OCI-LY3 (cell line): Measurements from ENCODE around the gene PATE4.

Source experiments
- EZH2phosphoT487 ChIP-seq: fragments of 200-600 bp; shearing (Covaris generic); IDR thresholded peaks from 2 replicates; pipeline ENCODE4 v1.6.1; 2018; ENCODE audit warnings: antibody characterized with exemption, mixed run types, low read depth
- TF ChIP-seq, protein P1 (sequence below): fragments of 200-600, 300-600 bp; sonication (generic); IDR thresholded peaks from 2 replicates; pipeline ENCODE4 v1.5.1; 2014; ENCODE audit warnings: antibody characterized with exemption, low read length, low read depth

- TF ChIP-seq, protein P1, sequence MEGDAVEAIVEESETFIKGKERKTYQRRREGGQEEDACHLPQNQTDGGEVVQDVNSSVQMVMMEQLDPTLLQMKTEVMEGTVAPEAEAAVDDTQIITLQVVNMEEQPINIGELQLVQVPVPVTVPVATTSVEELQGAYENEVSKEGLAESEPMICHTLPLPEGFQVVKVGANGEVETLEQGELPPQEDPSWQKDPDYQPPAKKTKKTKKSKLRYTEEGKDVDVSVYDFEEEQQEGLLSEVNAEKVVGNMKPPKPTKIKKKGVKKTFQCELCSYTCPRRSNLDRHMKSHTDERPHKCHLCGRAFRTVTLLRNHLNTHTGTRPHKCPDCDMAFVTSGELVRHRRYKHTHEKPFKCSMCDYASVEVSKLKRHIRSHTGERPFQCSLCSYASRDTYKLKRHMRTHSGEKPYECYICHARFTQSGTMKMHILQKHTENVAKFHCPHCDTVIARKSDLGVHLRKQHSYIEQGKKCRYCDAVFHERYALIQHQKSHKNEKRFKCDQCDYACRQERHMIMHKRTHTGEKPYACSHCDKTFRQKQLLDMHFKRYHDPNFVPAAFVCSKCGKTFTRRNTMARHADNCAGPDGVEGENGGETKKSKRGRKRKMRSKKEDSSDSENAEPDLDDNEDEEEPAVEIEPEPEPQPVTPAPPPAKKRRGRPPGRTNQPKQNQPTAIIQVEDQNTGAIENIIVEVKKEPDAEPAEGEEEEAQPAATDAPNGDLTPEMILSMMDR = peak; percentile 17; the same call in 1 of the 2 replicates
- no peak for TF ChIP-seq EZH2phosphoT487
These were observed 38.4 kb downstream of the PATE4 start for GRCh38 chr11:125871391-125872137.
